CD14-positive monocyte (primary cell): ENCODE results near the gene FOXD3. TPM values are rescaled to one million over a fixed set of nuclear protein-coding genes. Genes with fewer than 3 reads are reported as not detected.

ENCODE experiments used
- DNase-seq, 3 donors: peaks; one replicate each; pipeline ENCODE4 v3.0.0-alpha.2; 2011 to 2022
- H2AFZ ChIP-seq: 2 replicates; pipeline ENCODE4 v1.6.0; 2012; ENCODE audit warnings: mild to moderate bottlenecking, low read depth, low read length, inconsistent platforms; ENCODE audit not compliant: insufficient read depth, poor library complexity, severe bottlenecking
- H3K27ac ChIP-seq, 2 donors: 1 replicate in 1 of 2; 2 replicates in 1 of 2; pipeline ENCODE4 v1.5.1; 2012 to 2013; ENCODE audit warnings: low read length in 2 of 2, control low read depth in 1 of 2, inconsistent platforms in 1 of 2, low read depth in 1 of 2, mild to moderate bottlenecking in 1 of 2
- H3K27me3 ChIP-seq, 2 donors: one replicate each; pipeline versions ENCODE4 v1.6.0 to v1.6.1; 2011 to 2013; ENCODE audit warnings: low read length in 2 of 2; ENCODE audit not compliant: control insufficient read depth in 2 of 2, insufficient read depth in 2 of 2
- H3K36me3 ChIP-seq, 2 donors: replicated peaks in 1 of 2; 1 replicate in 1 of 2; 2 replicates in 1 of 2; pipeline versions ENCODE4 v1.5.1 to v1.6.1; 2012 to 2013; ENCODE audit warnings: low read length in 2 of 2, control low read depth in 1 of 2, inconsistent platforms in 1 of 2, mild to moderate bottlenecking in 1 of 2; ENCODE audit not compliant: insufficient read depth in 2 of 2, control insufficient read depth in 1 of 2
- H3K4me1 ChIP-seq, 2 donors: 1 replicate in 1 of 2; 2 replicates in 1 of 2; pipeline versions ENCODE4 v1.5.1 to v1.6.1; 2012 to 2013; ENCODE audit warnings: low read length in 2 of 2, control low read depth in 1 of 2, inconsistent platforms in 1 of 2, mild to moderate bottlenecking in 1 of 2, moderate library complexity in 1 of 2; ENCODE audit not compliant: insufficient read depth in 2 of 2, control insufficient read depth in 1 of 2
- H3K4me2 ChIP-seq: replicated peaks from 2 replicates; pipeline ENCODE3; 2012; ENCODE audit warnings: low read length, moderate library complexity, mild to moderate bottlenecking; ENCODE audit not compliant: poor library complexity, severe bottlenecking; ENCODE audit errors: extremely low read depth
- H3K4me3 ChIP-seq, 3 experiments: fragments of 200-600 bp in 1 of 3; sonication (generic) in 1 of 3; replicated peaks in 1 of 3; 1 replicate in 2 of 3; 2 replicates in 1 of 3; pipeline ENCODE4 v1.5.1; 2011 to 2013; ENCODE audit warnings: low read length in 3 of 3, mild to moderate bottlenecking in 3 of 3, control low read depth in 2 of 3, low read depth in 2 of 3, inconsistent platforms in 1 of 3, moderate library complexity in 1 of 3
- H3K79me2 ChIP-seq: 2 replicates; pipeline ENCODE4 v1.6.0; 2012; ENCODE audit warnings: mild to moderate bottlenecking, control low read depth, inconsistent platforms, low read length, moderate library complexity; ENCODE audit not compliant: insufficient read depth
- H3K9ac ChIP-seq: 2 replicates; pipeline ENCODE4 v1.6.0; 2017; ENCODE audit warnings: low read length, mild to moderate bottlenecking; ENCODE audit not compliant: insufficient read depth, poor library complexity, severe bottlenecking
- H3K9me3 ChIP-seq, 2 donors: replicated peaks in 1 of 2; 1 replicate in 1 of 2; 2 replicates in 1 of 2; pipeline versions ENCODE4 v1.5.1 to v1.6.1; 2012 to 2013; ENCODE audit warnings: low read length in 2 of 2, control low read depth in 1 of 2; ENCODE audit not compliant: control insufficient read depth in 1 of 2, insufficient read depth in 1 of 2
- H4K20me1 ChIP-seq: 2 replicates; pipeline ENCODE4 v1.6.0; 2012; ENCODE audit warnings: mild to moderate bottlenecking, low read length, control low read depth, moderate library complexity; ENCODE audit not compliant: insufficient read depth
- H3K27ac Mint-ChIP-seq, 7 donors: one replicate each; pipeline ENCODE4 v1.8.0; 2020; ENCODE audit warnings: mild to moderate bottlenecking in 7 of 7, mixed read lengths in 7 of 7, moderate library complexity in 6 of 7, inconsistent platforms in 2 of 7
- H3K27me3 Mint-ChIP-seq, 3 donors: one replicate each; pipeline ENCODE4 v1.8.0; 2021 to 2022; ENCODE audit warnings: low read depth in 3 of 3, mild to moderate bottlenecking in 3 of 3, mixed read lengths in 3 of 3, moderate library complexity in 3 of 3, inconsistent platforms in 1 of 3
- H3K36me3 Mint-ChIP-seq, 2 donors: one replicate each; pipeline ENCODE4 v1.8.0; 2020; ENCODE audit warnings: mixed read lengths in 2 of 2, inconsistent platforms in 1 of 2, mild to moderate bottlenecking in 1 of 2
- H3K4me1 Mint-ChIP-seq: one replicate; pipeline ENCODE4 v1.8.0; 2020; ENCODE audit warnings: mild to moderate bottlenecking, mixed read lengths
- H3K4me3 Mint-ChIP-seq, 2 donors: one replicate each; pipeline ENCODE4 v1.8.0; 2020; ENCODE audit warnings: mild to moderate bottlenecking in 2 of 2, mixed read lengths in 2 of 2, moderate library complexity in 1 of 2
- H3K9me3 Mint-ChIP-seq, 7 donors: one replicate each; pipeline ENCODE4 v1.8.0; 2020 to 2022; ENCODE audit warnings: mixed read lengths in 7 of 7, mild to moderate bottlenecking in 6 of 7, moderate library complexity in 6 of 7, inconsistent platforms in 2 of 7
- WGBS: methylation state at CpG from one replicate; pipeline ENCODE4 v1.1.5; 2013; ENCODE audit warnings: missing lambda C conversion rate; ENCODE audit not compliant: insufficient coverage; 5-methylcytosine and 5-hydroxymethylcytosine counted together
- intact Hi-C, 2 donors: fragments of 100-400 bp; cut with micrococcal nuclease; formaldehyde crosslinking; loops; one replicate each; pipeline versions ENCODE4 v1.15.0 to v1.15.1; 2023
- polyA plus RNA-seq, 3 donors: library from polyadenylated mRNA; depleted of rRNA in 1 of 3; unstranded in 2 of 3; stranded (reverse) in 1 of 3; fragments of 300-500 nt in 2 of 3; fragments of >200 nt in 1 of 3; fragmentation: Illumina TruSeq in 2 of 3; gene quantifications; 1 replicate in 2 of 3; 2 replicates in 1 of 3; pipeline ENCODE4 v1.2.3, GENCODE V29; 2012 to 2021
- TF ChIP-seq, protein P1 (sequence below): fragments of 200-600 bp; IDR thresholded peaks from one replicate; pipeline ENCODE4 v1.8.0; 2022; ENCODE audit warnings: antibody characterized with exemption, mild to moderate bottlenecking

Gene FOXD3
- polyA plus RNA-seq, 3 donors: not detected

DNA sequence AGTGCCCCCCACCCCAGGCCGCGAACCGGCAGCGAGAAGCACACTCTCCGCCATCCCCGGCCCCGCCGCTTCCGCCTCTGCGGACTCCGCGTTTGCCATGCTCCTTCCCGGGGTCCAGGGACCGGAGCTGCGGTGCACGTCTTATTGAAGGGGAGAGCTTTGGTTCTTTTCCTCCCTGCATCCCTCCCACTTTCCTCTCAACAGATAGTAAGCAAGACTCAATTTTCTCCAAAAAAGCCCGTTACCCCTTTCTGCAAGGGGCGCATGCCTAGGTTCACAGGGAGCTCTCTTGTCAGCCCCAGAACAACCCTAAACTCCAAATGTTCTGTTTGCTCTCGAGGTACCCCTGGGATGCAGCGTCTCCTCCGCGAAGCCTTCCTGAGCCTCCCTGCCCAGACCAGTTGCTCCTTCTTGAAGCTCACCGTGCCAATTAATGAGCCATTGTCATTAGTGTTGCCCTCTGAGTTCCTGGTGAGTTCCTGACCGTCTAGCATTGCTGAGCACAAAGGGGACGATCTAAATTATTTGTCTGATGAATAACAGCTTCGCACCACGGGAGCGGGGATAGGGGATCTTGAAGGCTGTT is 8.1 kb downstream of the FOXD3 start:
- Mint-ChIP-seq H3K4me3 (peak overlapping the region in 1 of 2 donors; percentile 84), H3K36me3 (peaks cover 14 to 26% of the 10 kb centered on the region in 2 donors), H3K9me3 (peaks cover 0 to 48% (median 18%) of the 10 kb centered on the region in 7 donors), H3K4me1 (peaks cover 34% of the 10 kb centered on the region), H3K27me3 (peaks cover 85 to 97% (median 94%) of the 10 kb centered on the region in 3 donors), H3K27ac (no peak overlapping the region)
- Histone ChIP-seq H3K4me3 (peak overlapping the region in 1 of 3 experiments; percentile 30), H3K4me2 (peak overlapping the region; percentile 27), H3K4me1 (peaks cover 15 to 20% of the 10 kb centered on the region in 2 donors), H3K36me3 (no peaks in the 10 kb centered on the region), H3K9ac (no peak overlapping the region), H3K79me2 (no peaks in the 10 kb centered on the region), H3K9me3 (peaks cover 3 to 44% of the 10 kb centered on the region in 2 donors), H3K27ac (no peak overlapping the region), H2AFZ (peak overlapping the region; percentile 36), H3K27me3 (peaks cover 90 to 97% of the 10 kb centered on the region in 2 donors), H4K20me1 (no peaks in the 10 kb centered on the region)
- intact Hi-C loops: loop anchor here in 1 of 2 donors (2.0 to 10.0 kb wide), 2 partner anchors 14 to 104 kb away; no protein-coding TSS in a partner anchor
- TF ChIP-seq, protein P1, sequence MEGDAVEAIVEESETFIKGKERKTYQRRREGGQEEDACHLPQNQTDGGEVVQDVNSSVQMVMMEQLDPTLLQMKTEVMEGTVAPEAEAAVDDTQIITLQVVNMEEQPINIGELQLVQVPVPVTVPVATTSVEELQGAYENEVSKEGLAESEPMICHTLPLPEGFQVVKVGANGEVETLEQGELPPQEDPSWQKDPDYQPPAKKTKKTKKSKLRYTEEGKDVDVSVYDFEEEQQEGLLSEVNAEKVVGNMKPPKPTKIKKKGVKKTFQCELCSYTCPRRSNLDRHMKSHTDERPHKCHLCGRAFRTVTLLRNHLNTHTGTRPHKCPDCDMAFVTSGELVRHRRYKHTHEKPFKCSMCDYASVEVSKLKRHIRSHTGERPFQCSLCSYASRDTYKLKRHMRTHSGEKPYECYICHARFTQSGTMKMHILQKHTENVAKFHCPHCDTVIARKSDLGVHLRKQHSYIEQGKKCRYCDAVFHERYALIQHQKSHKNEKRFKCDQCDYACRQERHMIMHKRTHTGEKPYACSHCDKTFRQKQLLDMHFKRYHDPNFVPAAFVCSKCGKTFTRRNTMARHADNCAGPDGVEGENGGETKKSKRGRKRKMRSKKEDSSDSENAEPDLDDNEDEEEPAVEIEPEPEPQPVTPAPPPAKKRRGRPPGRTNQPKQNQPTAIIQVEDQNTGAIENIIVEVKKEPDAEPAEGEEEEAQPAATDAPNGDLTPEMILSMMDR: no peak
- 4% methylated on average over 16 of the region's 28 CpGs for WGBS
- no peak for DNase-seq

DNA sequence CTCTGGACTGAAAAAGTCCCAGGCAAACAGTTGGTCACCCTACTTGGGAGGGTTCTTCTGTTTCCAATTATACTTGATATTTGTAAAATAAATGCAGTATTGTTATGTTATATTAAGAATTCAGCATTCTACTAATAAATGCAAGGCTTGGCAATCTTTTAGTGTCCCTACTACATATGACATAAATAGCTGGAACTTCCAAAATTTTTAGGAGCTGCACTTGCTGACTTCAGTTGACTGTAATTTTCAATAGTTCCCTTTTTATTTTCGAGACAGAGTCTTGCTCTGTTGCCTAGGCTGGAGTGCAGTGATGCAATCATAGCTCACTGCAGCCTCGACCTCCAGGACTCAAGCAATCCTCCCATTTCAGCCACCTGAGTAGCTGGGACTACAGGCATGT is 20.0 kb downstream of the FOXD3 start:
- peaks cover 0 to under 1% (median 0%) of the 10 kb centered on the region in 7 donors for H3K9me3 Mint-ChIP-seq
- H3K36me3 Mint-ChIP-seq: no peaks in the 10 kb centered on the region
- Histone ChIP-seq H3K79me2 (no peaks in the 10 kb centered on the region), H3K36me3 (no peaks in the 10 kb centered on the region), H3K4me1 (no peaks in the 10 kb centered on the region), H3K27ac (no peak overlapping the region), H3K4me3 (no peak overlapping the region), H4K20me1 (no peaks in the 10 kb centered on the region), H3K9ac (no peak overlapping the region), H3K27me3 (peaks cover 2 to 6% of the 10 kb centered on the region in 2 donors), H3K9me3 (no peaks in the 10 kb centered on the region), H2AFZ (no peak overlapping the region), H3K4me2 (no peak overlapping the region)
- H3K27me3 Mint-ChIP-seq: peaks cover 6 to 16% (median 11%) of the 10 kb centered on the region in 3 donors
- H3K27ac Mint-ChIP-seq: no peak overlapping the region
- H3K4me1 Mint-ChIP-seq: no peaks in the 10 kb centered on the region
- TF ChIP-seq, protein P1: no peak
- WGBS: 0% methylated on average over 1 of the region's 2 CpGs
- DNase-seq: no peak
- intact Hi-C loops: no loop called here
- no peak overlapping the region for H3K4me3 Mint-ChIP-seq
